ENCODE results near the gene VAT1L.
"Not testable (repeated sequence)": the region's sequence is repeated elsewhere in the genome, so short reads cannot be mapped to it uniquely, and the experiment has no call there.

VAT1L gene

GRCh38 chr16:77967054-77967904, 178.9 kb downstream of the VAT1L start:
- Mint-ChIP-seq H3K27me3 (peaks cover 11% of the 10 kb centered on the region), H3K9me3 (peaks cover 1% of the 10 kb centered on the region), H3K36me3 (no peaks in the 10 kb centered on the region), H3K4me3 (no peak overlapping the region), H3K27ac (no peak overlapping the region), H3K4me1 (peaks cover 8% of the 10 kb centered on the region)
- ATAC-seq (ENCODE audit: low read depth), result no peak
- no peak for DNase-seq (ENCODE audit: low spot score in 2 of 2)

- no peak overlapping the region for H3K27ac Mint-ChIP-seq
- no peaks in the 10 kb centered on the region for H3K9me3 Mint-ChIP-seq
- H3K4me3 Mint-ChIP-seq, result no peak overlapping the region
- no peak for ATAC-seq (ENCODE audit: low read depth)
- peaks cover 8% of the 10 kb centered on the region for H3K27me3 Mint-ChIP-seq
- DNase-seq (ENCODE audit: low spot score in 2 of 2), result no peak
- H3K4me1 Mint-ChIP-seq, result peaks cover 2% of the 10 kb centered on the region
- H3K36me3 Mint-ChIP-seq, result no peaks in the 10 kb centered on the region
Observed at GRCh38 chr16:77969861-77970260, 181.5 kb downstream of the VAT1L start.

GRCh38 chr16:77970371-77970770, 182.0 kb downstream of the VAT1L start:
- Mint-ChIP-seq H3K27ac (no peak overlapping the region), H3K27me3 (peaks cover 9% of the 10 kb centered on the region), H3K4me1 (peaks cover 2% of the 10 kb centered on the region), H3K36me3 (no peaks in the 10 kb centered on the region), H3K4me3 (no peak overlapping the region), H3K9me3 (no peaks in the 10 kb centered on the region)
- DNase-seq (ENCODE audit: low spot score in 2 of 2) (no peak), ATAC-seq (ENCODE audit: low read depth) (no peak)

- DNase-seq (ENCODE audit: low spot score in 2 of 2) (peak; percentile 52 to 65), ATAC-seq (ENCODE audit: low read depth) (peak; percentile 43)
- H3K4me3 Mint-ChIP-seq, result no peak overlapping the region
- H3K36me3 Mint-ChIP-seq, result no peaks in the 10 kb centered on the region
- H3K27ac Mint-ChIP-seq, result no peak overlapping the region
- H3K27me3 Mint-ChIP-seq, result peaks cover 6% of the 10 kb centered on the region
- H3K4me1 Mint-ChIP-seq, result peaks cover 2% of the 10 kb centered on the region
- H3K9me3 Mint-ChIP-seq, result no peaks in the 10 kb centered on the region
Observed at GRCh38 chr16:77971306-77972061, 183.1 kb downstream of the VAT1L start.

GRCh38 chr16:77972062-77972392, 183.7 kb downstream of the VAT1L start:
- DNase-seq (ENCODE audit: low spot score in 2 of 2), result no peak
- no peak for ATAC-seq (ENCODE audit: low read depth)
- Mint-ChIP-seq H3K4me3 (no peak overlapping the region), H3K4me1 (peaks cover 2% of the 10 kb centered on the region), H3K27me3 (peaks cover 6% of the 10 kb centered on the region), H3K27ac (no peak overlapping the region), H3K9me3 (no peaks in the 10 kb centered on the region), H3K36me3 (no peaks in the 10 kb centered on the region)

GRCh38 chr16:77974883-77975282, 186.5 kb downstream of the VAT1L start:
- Mint-ChIP-seq H3K4me1 (peaks cover 2% of the 10 kb centered on the region), H3K36me3 (no peaks in the 10 kb centered on the region), H3K27me3 (peaks cover 3% of the 10 kb centered on the region), H3K4me3 (no peak overlapping the region), H3K27ac (no peak overlapping the region), H3K9me3 (no peaks in the 10 kb centered on the region)
- ATAC-seq (ENCODE audit: low read depth) (no peak), DNase-seq (ENCODE audit: low spot score in 2 of 2) (no peak)

- peaks cover 2% of the 10 kb centered on the region for H3K4me1 Mint-ChIP-seq
- ATAC-seq (ENCODE audit: low read depth) (no peak), DNase-seq (ENCODE audit: low spot score in 2 of 2) (no peak)
- no peaks in the 10 kb centered on the region for H3K36me3 Mint-ChIP-seq
- peaks cover 3% of the 10 kb centered on the region for H3K27me3 Mint-ChIP-seq
- H3K4me3 Mint-ChIP-seq, result no peak overlapping the region
- no peaks in the 10 kb centered on the region for H3K9me3 Mint-ChIP-seq
- no peak overlapping the region for H3K27ac Mint-ChIP-seq
Observed at GRCh38 chr16:77975942-77976341, 187.6 kb downstream of the VAT1L start.

GRCh38 chr16:77977339-77977738, 189.0 kb downstream of the VAT1L start:
- Mint-ChIP-seq H3K9me3 (peaks cover 1% of the 10 kb centered on the region), H3K4me3 (no peak overlapping the region), H3K36me3 (no peaks in the 10 kb centered on the region), H3K27ac (no peak overlapping the region), H3K4me1 (no peaks in the 10 kb centered on the region), H3K27me3 (peaks cover 3% of the 10 kb centered on the region)
- DNase-seq (ENCODE audit: low spot score in 2 of 2) (no peak), ATAC-seq (ENCODE audit: low read depth) (no peak)

- Mint-ChIP-seq H3K27me3 (peaks cover 3% of the 10 kb centered on the region), H3K4me3 (no peak overlapping the region), H3K9me3 (peaks cover 1% of the 10 kb centered on the region), H3K36me3 (no peaks in the 10 kb centered on the region), H3K4me1 (no peaks in the 10 kb centered on the region), H3K27ac (no peak overlapping the region)
- ATAC-seq (ENCODE audit: low read depth) (no peak), DNase-seq (ENCODE audit: low spot score in 2 of 2) (no peak)
Observed at GRCh38 chr16:77985111-77985510, 196.7 kb downstream of the VAT1L start.

GRCh38 chr16:77986011-77986740, 197.8 kb downstream of the VAT1L start:
- no peaks in the 10 kb centered on the region for H3K36me3 Mint-ChIP-seq
- H3K4me3 Mint-ChIP-seq, result no peak overlapping the region
- H3K27me3 Mint-ChIP-seq, result peaks cover 3% of the 10 kb centered on the region
- no peak for ATAC-seq (ENCODE audit: low read depth)
- no peaks in the 10 kb centered on the region for H3K4me1 Mint-ChIP-seq
- peaks cover 1% of the 10 kb centered on the region for H3K9me3 Mint-ChIP-seq
- no peak for DNase-seq (ENCODE audit: low spot score in 2 of 2)
- no peak overlapping the region for H3K27ac Mint-ChIP-seq

- no peak for DNase-seq (ENCODE audit: low spot score in 2 of 2)
- ATAC-seq (ENCODE audit: low read depth), result no peak
- no peaks in the 10 kb centered on the region for H3K4me1 Mint-ChIP-seq
- H3K9me3 Mint-ChIP-seq, result no peaks in the 10 kb centered on the region
- H3K4me3 Mint-ChIP-seq, result no peak overlapping the region
- H3K36me3 Mint-ChIP-seq, result no peaks in the 10 kb centered on the region
- no peak overlapping the region for H3K27ac Mint-ChIP-seq
- peaks cover 3% of the 10 kb centered on the region for H3K27me3 Mint-ChIP-seq
Observed at GRCh38 chr16:77987810-77988209, 199.4 kb downstream of the VAT1L start.

GRCh38 chr16:77989846-77990245, 201.5 kb downstream of the VAT1L start:
- H3K4me3 Mint-ChIP-seq, result no peak overlapping the region

GRCh38 chr16:77991701-77992100, 203.3 kb downstream of the VAT1L start:
- ATAC-seq (ENCODE audit: low read depth) (no peak), DNase-seq (ENCODE audit: low spot score in 2 of 2) (no peak)
- H3K9me3 Mint-ChIP-seq, result peaks cover 5% of the 10 kb centered on the region
- no peaks in the 10 kb centered on the region for H3K4me1 Mint-ChIP-seq
- peaks cover 1% of the 10 kb centered on the region for H3K27me3 Mint-ChIP-seq
- peaks cover 1% of the 10 kb centered on the region for H3K36me3 Mint-ChIP-seq
- H3K27ac Mint-ChIP-seq, result no peak overlapping the region
- no peak overlapping the region for H3K4me3 Mint-ChIP-seq

More at GRCh38 chr16:77989846-77990245, 201.5 kb downstream of the VAT1L start:
- peaks cover 1% of the 10 kb centered on the region for H3K27me3 Mint-ChIP-seq
- DNase-seq (ENCODE audit: low spot score in 2 of 2) (no peak), ATAC-seq (ENCODE audit: low read depth) (no peak)
- no peak overlapping the region for H3K27ac Mint-ChIP-seq
- no peaks in the 10 kb centered on the region for H3K4me1 Mint-ChIP-seq
- H3K9me3 Mint-ChIP-seq, result no peaks in the 10 kb centered on the region
- no peaks in the 10 kb centered on the region for H3K36me3 Mint-ChIP-seq

- not testable (repeated sequence) for H3K9me3 Mint-ChIP-seq; H3K27me3 Mint-ChIP-seq; H3K27ac Mint-ChIP-seq; DNase-seq (ENCODE audit: low spot score in 2 of 2); ATAC-seq (ENCODE audit: low read depth); H3K4me3 Mint-ChIP-seq; H3K4me1 Mint-ChIP-seq; H3K36me3 Mint-ChIP-seq
Observed at GRCh38 chr16:77992381-77992780, 204.0 kb downstream of the VAT1L start.
